NCI-H2107 treated with DMSO at 0.1 percent for 48 hours (cell line): ENCODE results near the gene ARHGAP31.
A peak's percentile ranks its signal among the peaks of the same experiment; 100 is the strongest.
"Not testable (repeated sequence)": the region's sequence is repeated elsewhere in the genome, so short reads cannot be mapped to it uniquely, and the experiment has no call there.

Experiments
- DNase-seq: peaks from one replicate; lab custom pipeline; 2025; ENCODE audit not compliant: unreplicated experiment; lab: John Stamatoyannopoulos, UW

The ARHGAP31 gene

GRCh38 chr3:119349354-119350041 is 55.3 kb downstream of the ARHGAP31 start:
- DNase-seq, result no peak

DNA sequence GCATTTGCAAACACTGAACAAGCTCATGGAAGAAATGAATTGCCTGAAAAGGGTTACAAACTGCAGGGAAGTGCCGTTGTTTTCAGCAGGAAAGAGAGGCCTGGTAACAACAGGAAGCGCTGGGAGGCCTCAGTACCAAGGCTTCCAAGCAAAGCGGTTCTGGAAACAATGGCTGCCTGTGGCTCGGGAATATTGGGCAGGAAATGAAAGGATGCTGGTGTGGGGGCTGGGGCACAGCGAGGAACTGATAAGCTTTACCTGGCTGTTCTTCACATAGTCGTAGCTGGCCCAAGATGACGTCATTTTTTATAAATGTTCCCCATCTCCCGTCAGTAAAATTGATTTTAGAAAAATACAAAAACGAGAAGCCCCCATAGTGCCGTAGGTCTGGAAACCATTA is 55.9 kb downstream of the ARHGAP31 start:
- DNase-seq, result no peak

DNA sequence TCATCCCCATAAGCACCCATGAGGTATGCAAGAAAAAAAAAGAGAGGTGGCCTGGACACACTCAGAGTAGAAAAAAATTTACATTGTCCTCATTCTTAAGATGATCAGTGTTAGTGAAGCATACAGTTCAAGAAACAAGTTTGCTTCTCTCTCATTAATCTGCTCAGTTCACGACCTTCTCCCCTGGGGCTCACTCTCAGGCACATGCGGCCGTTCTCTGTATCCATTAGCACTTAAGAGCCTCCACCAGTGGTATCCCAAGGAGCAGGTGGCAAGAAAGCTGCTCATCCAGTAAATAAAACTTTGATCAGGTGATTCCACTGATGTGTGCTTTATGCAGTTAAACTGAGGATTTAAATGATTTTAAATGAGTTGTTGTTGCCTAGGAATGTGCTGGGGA is 57.4 kb downstream of the ARHGAP31 start:
- DNase-seq, result no peak

GRCh38 chr3:119352034-119352609 is 57.9 kb downstream of the ARHGAP31 start:
- no peak for DNase-seq

GRCh38 chr3:119352863-119353527 is 58.8 kb downstream of the ARHGAP31 start:
- DNase-seq, result peak; percentile 5

- DNase-seq, result not testable (repeated sequence)
Measured at GRCh38 chr3:119355608-119356007, 61.4 kb downstream of the ARHGAP31 start.

- no peak for DNase-seq
Measured at GRCh38 chr3:119356646-119357045, 62.5 kb downstream of the ARHGAP31 start.

GRCh38 chr3:119357190-119357589 is 63.0 kb downstream of the ARHGAP31 start:
- DNase-seq, result no peak

DNA sequence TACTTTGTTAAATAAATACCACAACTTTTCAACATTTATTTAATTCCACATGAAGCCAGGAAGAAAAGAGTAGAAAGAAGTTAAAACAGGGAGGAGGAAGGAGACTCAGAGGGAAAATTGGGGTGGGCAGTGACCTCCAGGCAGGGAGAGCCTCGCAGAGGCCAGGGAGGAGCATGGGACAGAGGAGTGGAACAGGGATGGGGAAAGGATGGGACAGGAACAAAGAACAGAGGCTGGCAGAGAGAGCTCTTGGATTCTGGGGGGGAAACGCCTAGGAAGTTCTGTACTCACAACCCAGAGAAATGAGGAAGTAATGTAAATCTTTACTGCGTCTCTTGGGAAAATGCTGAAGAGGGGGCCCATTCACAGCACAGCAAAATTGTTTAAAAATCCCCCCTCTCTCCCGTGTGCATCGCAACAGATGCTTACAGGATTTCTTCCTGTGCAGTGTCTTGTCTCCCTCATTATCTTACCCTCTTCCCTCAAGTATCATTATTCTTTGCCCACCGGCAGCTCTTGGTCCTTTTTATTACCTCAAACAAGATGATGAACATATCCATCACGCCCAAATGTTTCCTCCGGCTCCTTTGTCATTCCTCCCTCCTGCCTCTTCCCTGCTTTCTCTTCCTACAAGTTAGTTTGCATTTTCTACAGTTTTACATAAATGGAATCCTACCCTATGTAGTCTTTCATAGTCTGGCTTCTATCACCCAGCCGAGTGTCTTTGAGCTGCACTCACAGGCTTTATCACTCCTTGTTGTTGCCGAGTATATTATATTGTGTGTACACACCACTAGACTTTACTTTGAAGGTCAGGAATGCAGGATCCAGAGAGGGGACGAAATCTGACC is 65.5 kb downstream of the ARHGAP31 start:
- DNase-seq, result no peak

- no peak for DNase-seq
Measured at GRCh38 chr3:119360736-119361462, 66.7 kb downstream of the ARHGAP31 start.

GRCh38 chr3:119362010-119362409 is 67.8 kb downstream of the ARHGAP31 start:
- DNase-seq, result no peak

GRCh38 chr3:119362940-119363725 is 69.0 kb downstream of the ARHGAP31 start:
- DNase-seq, result no peak

- no peak for DNase-seq
Measured at GRCh38 chr3:119364401-119364800, 70.2 kb downstream of the ARHGAP31 start.

- DNase-seq, result no peak
Measured at GRCh38 chr3:119365418-119365817, 71.2 kb downstream of the ARHGAP31 start.

DNA sequence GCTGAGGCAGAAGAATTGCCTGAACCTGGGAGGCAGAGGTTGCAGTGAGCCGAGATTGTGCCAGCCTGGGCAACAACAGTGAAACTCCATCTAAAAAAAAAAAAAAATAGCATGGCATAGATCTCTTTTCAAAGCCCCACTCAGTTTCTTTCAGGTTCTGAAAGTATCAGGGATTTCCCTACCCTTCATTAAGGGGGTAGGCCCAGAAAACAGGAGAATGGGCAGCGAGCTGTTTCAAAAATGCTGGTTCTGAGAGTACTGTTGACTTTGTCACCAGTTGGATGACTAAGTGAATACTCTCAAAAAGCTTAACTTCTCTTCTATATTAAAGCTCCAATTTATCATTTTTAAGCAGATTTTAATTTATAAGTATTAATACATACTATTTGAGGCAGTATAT is 72.8 kb downstream of the ARHGAP31 start:
- DNase-seq, result no peak

- DNase-seq, result no peak
Measured at GRCh38 chr3:119368298-119368697, 74.1 kb downstream of the ARHGAP31 start.

- DNase-seq, result not testable (repeated sequence)
Measured at GRCh38 chr3:119371786-119372185, 77.6 kb downstream of the ARHGAP31 start.

DNA sequence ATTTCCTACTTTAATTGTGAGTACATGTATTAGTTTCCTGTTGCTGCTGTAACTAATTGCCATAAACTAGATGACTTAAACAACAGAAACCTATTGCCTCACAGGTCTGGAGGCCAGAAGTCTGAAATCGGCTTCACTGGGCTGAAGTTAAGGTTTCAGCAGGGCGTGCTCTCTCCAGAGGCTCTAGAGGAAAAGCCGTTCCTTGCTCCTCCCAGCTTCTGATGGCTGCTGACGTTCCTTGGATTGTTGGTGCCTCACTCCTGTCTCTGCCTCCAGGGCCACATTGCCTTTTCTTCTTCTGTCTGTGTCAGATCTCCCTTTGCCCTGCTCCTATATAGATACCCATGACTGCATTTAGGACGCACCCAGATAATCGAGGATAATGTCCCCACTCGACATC is 80.9 kb downstream of the ARHGAP31 start:
- no peak for DNase-seq

DNA sequence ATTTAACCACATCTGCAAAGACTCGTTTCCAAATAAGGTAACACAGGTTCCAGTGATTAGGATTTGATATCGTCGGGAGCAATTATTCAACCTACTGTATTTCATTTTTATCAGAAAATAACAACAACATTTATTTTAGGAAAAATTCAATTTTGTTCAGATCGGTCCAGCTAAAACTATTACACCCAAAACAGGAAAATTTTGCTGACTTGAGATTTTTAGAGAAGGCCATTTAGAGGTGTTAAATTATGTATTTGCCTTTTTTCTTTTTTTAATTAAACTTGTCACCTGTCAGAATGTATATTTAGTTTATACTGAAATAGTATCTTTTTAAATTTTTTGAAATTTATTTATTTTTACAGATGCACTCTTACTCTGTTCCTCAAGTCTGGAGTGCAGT is 81.3 kb downstream of the ARHGAP31 start:
- no peak for DNase-seq

DNA sequence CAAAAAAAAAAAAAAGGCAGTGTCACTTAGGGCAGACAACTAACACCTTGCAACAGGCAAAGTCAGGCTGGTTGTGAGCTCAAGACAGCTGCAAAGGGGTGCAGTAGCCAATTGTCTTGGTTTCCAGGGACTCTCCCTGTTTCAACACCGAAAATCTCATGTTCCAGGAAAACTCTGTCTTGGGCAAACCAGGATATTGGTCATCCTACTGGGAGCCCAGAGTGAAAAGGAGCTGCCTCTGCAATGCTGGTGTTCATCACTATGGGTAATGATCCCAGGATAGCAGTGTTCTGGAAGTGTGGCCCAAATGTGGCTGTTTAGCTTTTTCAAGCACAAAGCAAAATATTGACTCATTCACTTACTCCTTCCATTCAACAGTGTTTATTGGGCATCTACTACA is 82.6 kb downstream of the ARHGAP31 start:
- DNase-seq, result no peak
